Mammary epithelial cell (primary cell): Measurements from ENCODE around the gene KCNQ2.

ENCODE experiments used
- EZH2 ChIP-seq: IDR thresholded peaks from 2 replicates; pipeline ENCODE4 v1.6.1; 2012; ENCODE audit warnings: low read length, inconsistent platforms, borderline replicate concordance
- TF ChIP-seq, protein P1 (sequence below), 2 donors: IDR thresholded peaks in 1 of 2; conservative IDR thresholded peaks in 1 of 2; 2 replicates each; pipeline ENCODE4 v1.5.1; 2011 to 2012; ENCODE audit warnings: inconsistent platforms in 2 of 2, low read length in 2 of 2, mild to moderate bottlenecking in 2 of 2, control low read depth in 1 of 2, low read depth in 1 of 2; ENCODE audit not compliant: insufficient read depth in 1 of 2; ENCODE audit errors: extremely low read depth in 1 of 2

DNA sequence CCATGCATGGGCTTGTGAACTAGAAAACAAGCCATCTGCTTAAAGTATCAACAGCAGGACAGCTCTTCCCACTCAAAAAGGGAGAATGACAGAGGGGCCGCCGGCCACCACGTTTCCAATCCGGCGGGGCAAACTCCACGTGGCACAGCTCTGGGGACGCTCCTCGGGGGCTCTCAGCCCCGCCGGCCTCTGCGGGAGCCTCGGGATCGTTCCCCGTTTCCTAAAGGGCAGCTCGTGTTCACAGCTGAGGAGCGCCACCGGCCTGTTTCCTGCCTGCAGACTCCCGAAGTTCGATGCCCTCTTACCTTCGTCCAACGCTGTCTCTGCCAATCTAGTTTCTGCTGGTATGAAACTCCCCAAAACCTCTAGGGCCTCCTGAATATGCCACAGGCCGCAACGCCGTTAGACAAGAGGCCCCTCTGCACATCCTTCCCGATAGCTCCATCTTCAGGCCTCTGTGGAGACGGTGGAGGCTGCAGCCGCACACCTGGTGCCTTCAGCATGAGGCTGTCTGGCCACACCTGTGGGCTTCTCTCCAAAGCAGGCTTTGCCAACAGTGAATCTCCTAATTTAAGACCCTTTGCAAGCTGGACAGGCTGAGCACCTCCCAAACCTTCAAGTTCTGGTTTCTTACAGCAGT is 46.5 kb downstream of the KCNQ2 start:
- TF ChIP-seq, protein P1, sequence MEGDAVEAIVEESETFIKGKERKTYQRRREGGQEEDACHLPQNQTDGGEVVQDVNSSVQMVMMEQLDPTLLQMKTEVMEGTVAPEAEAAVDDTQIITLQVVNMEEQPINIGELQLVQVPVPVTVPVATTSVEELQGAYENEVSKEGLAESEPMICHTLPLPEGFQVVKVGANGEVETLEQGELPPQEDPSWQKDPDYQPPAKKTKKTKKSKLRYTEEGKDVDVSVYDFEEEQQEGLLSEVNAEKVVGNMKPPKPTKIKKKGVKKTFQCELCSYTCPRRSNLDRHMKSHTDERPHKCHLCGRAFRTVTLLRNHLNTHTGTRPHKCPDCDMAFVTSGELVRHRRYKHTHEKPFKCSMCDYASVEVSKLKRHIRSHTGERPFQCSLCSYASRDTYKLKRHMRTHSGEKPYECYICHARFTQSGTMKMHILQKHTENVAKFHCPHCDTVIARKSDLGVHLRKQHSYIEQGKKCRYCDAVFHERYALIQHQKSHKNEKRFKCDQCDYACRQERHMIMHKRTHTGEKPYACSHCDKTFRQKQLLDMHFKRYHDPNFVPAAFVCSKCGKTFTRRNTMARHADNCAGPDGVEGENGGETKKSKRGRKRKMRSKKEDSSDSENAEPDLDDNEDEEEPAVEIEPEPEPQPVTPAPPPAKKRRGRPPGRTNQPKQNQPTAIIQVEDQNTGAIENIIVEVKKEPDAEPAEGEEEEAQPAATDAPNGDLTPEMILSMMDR (conservative IDR thresholded peaks at IDR 0.05 in 1 of 2, IDR thresholded peaks at IDR 0.05 in 1 of 2; ENCODE audit: extremely low read depth in 1 of 2, insufficient read depth in 1 of 2, low read depth in 1 of 2, low read length in 2 of 2): no peak
- no peak for TF ChIP-seq EZH2
